Measurements from ENCODE around the gene RTEL1.

DNA sequence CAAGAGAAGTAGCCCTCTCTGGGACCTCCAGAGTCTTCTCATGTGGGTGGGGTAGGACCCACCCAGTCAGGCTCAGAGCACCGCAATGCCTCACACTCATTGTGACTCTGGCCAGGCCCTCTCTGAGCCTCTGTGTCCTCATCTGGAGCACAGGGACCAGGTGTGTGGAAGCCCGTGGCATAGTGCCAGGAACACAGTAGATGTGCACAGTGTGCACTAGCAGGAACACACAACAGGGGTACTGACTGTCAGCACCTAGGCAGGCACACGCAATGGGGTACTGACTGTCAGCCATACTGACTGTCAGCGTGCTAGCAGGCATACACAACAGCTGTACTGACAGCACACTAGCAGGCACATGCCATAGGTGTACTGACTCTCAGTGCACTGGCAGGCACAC lies 2.9 kb upstream of the RTEL1 start:
- TF ChIP-seq, protein P1, sequence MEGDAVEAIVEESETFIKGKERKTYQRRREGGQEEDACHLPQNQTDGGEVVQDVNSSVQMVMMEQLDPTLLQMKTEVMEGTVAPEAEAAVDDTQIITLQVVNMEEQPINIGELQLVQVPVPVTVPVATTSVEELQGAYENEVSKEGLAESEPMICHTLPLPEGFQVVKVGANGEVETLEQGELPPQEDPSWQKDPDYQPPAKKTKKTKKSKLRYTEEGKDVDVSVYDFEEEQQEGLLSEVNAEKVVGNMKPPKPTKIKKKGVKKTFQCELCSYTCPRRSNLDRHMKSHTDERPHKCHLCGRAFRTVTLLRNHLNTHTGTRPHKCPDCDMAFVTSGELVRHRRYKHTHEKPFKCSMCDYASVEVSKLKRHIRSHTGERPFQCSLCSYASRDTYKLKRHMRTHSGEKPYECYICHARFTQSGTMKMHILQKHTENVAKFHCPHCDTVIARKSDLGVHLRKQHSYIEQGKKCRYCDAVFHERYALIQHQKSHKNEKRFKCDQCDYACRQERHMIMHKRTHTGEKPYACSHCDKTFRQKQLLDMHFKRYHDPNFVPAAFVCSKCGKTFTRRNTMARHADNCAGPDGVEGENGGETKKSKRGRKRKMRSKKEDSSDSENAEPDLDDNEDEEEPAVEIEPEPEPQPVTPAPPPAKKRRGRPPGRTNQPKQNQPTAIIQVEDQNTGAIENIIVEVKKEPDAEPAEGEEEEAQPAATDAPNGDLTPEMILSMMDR (IDR thresholded peaks at IDR 0.05): no peak
- no peak for TF ChIP-seq POLR2A (IDR thresholded peaks at IDR 0.05)

All from body of pancreas (tissue), 4 donors.